ENCODE data around the gene SPTBN1. TPM values are rescaled to one million over a fixed set of nuclear protein-coding genes. Genes with fewer than 3 reads are reported as not detected.
"Not testable (repeated sequence)": the region's sequence is repeated elsewhere in the genome, so short reads cannot be mapped to it uniquely, and the experiment has no call there.

Gene SPTBN1
- polyA plus RNA-seq, 2 of the 4 experiments (the other 2 are of a cell fraction): 105 to 126 TPM

- TF ChIP-seq PBX3 (IDR thresholded peaks at IDR 0.05): no peak
- no peak for TF ChIP-seq POLR2AphosphoS2 (conservative IDR thresholded peaks at IDR 0.05; ENCODE audit: low read length)
Measured at GRCh38 chr2:54697934-54698333, 241.8 kb downstream of the SPTBN1 start (continued).

GRCh38 chr2:54698926-54699325, 242.8 kb downstream of the SPTBN1 start:
- FAIRE-seq; H3K9me3 ChIP-seq; ATAC-seq; DNase-seq (ENCODE audit: low read depth in 1 of 2, low spot score in 1 of 2); H3K27ac ChIP-seq; H3K4me3 ChIP-seq; H3K4me1 ChIP-seq; POLR2A ChIA-PET; H3K4me2 ChIP-seq; CTCF ChIA-PET: not testable (repeated sequence)
- WGBS (ENCODE audit: missing lambda C conversion rate): 95% methylated on average over 4 of the region's 37 CpGs

GRCh38 chr2:54699665-54700064, 243.5 kb downstream of the SPTBN1 start:
- no peak overlapping the region for H3K4me3 ChIP-seq
- 92% methylated on average over 2 of the region's 2 CpGs for WGBS (ENCODE audit: missing lambda C conversion rate)
- TF ChIP-seq HOXB5 (CRISPR knock-in tag; IDR thresholded peaks at IDR 0.05) (no peak), CBX8 (IDR thresholded peaks at IDR 0.05) (no peak), ELK1 (IDR thresholded peaks at IDR 0.05; ENCODE audit: low read depth, low read length) (no peak)
- POLR2A ChIA-PET: no interaction called here
- CTCF ChIA-PET: interaction anchor here (1.0 kb wide), 1 partner anchor 177 kb away, joined by 4 read pairs; no protein-coding TSS in a partner anchor
- no peak overlapping the region for H3K27ac ChIP-seq
- FAIRE-seq: no peak
- H3K4me2 ChIP-seq: no peak overlapping the region
- no peaks in the 10 kb centered on the region for H3K4me1 ChIP-seq
- no peaks in the 10 kb centered on the region for H3K9me3 ChIP-seq
- no peak for ATAC-seq
- DNase-seq (ENCODE audit: low read depth in 1 of 2, low spot score in 1 of 2): no peak

- CTCF ChIA-PET: interaction anchor here (8.5 kb wide), 1 partner anchor 177 kb away, joined by 127 read pairs; no protein-coding TSS in a partner anchor
Measured at GRCh38 chr2:54701029-54701428, 244.9 kb downstream of the SPTBN1 start.

More at GRCh38 chr2:54701029-54701428, 244.9 kb downstream of the SPTBN1 start:
- no peaks in the 10 kb centered on the region for H3K9me3 ChIP-seq
- no peak overlapping the region for H3K4me3 ChIP-seq
- DNase-seq (ENCODE audit: low read depth in 1 of 2, low spot score in 1 of 2) (no peak), FAIRE-seq (peak; percentile 89), ATAC-seq (no peak)
- TF ChIP-seq ELK1 (IDR thresholded peaks at IDR 0.05; ENCODE audit: low read depth, low read length) (no peak), POLR2AphosphoS2 (conservative IDR thresholded peaks at IDR 0.05; ENCODE audit: low read length) (no peak), HES2 (IDR thresholded peaks at IDR 0.05) (no peak), KDM1A (IDR thresholded peaks at IDR 0.05; ENCODE audit: low read depth) (no peak), EP300 (IDR thresholded peaks at IDR 0.05) (no peak), USF2 (IDR thresholded peaks at IDR 0.05) (no peak), ZFP36 (IDR thresholded peaks at IDR 0.05; ENCODE audit: borderline replicate concordance, partially characterized antibody) (no peak), HOXA7 (CRISPR knock-in tag; IDR thresholded peaks at IDR 0.05) (no peak)
- no peak overlapping the region for H3K27ac ChIP-seq
- no peak overlapping the region for H3K4me2 ChIP-seq
- WGBS (ENCODE audit: missing lambda C conversion rate): 32% methylated on average over 2 of the region's 2 CpGs
- POLR2A ChIA-PET: no interaction called here
- H3K4me1 ChIP-seq: no peaks in the 10 kb centered on the region
